Osteocyte (in vitro differentiated cells): ENCODE measurements around the gene TERF2IP. TPM values are rescaled to one million over a fixed set of nuclear protein-coding genes. Genes with fewer than 3 reads are reported as not detected.

Experiments used
- DNase-seq: peaks from one replicate; pipeline ENCODE4 v3.0.0; 2021; ENCODE audit warnings: mixed read lengths; ENCODE audit not compliant: unreplicated experiment; ENCODE audit errors: extremely low spot score
- H3K27ac Mint-ChIP-seq: one replicate; pipeline ENCODE4 v1.8.0; 2021; ENCODE audit warnings: mild to moderate bottlenecking, mixed read lengths; ENCODE audit not compliant: unreplicated experiment
- H3K27me3 Mint-ChIP-seq: one replicate; pipeline ENCODE4 v1.8.0; 2021; ENCODE audit warnings: mixed read lengths; ENCODE audit not compliant: unreplicated experiment
- H3K36me3 Mint-ChIP-seq: one replicate; pipeline ENCODE4 v1.8.0; 2021; ENCODE audit warnings: mixed read lengths; ENCODE audit not compliant: unreplicated experiment
- H3K4me1 Mint-ChIP-seq: one replicate; pipeline ENCODE4 v1.8.0; 2021; ENCODE audit warnings: mixed read lengths; ENCODE audit not compliant: unreplicated experiment
- H3K4me3 Mint-ChIP-seq: one replicate; pipeline ENCODE4 v1.8.0; 2021; ENCODE audit warnings: mild to moderate bottlenecking, moderate library complexity, mixed read lengths; ENCODE audit not compliant: unreplicated experiment
- H3K9me3 Mint-ChIP-seq: one replicate; pipeline ENCODE4 v1.8.0; 2021; ENCODE audit warnings: mixed read lengths; ENCODE audit not compliant: unreplicated experiment
- CTCF ChIP-seq: fragments of 200-600 bp; sonication (generic); IDR thresholded peaks from 2 replicates; pipeline ENCODE4 v1.5.0; 2021; ENCODE audit warnings: antibody characterized with exemption, mild to moderate bottlenecking, moderate library complexity
- total RNA-seq: library from RNA; stranded (reverse); gene quantifications from 2 replicates; pipeline ENCODE4 v1.2.1, GENCODE V29; 2021

Gene TERF2IP
- total RNA-seq, 1 donor from 2014 or later = 65.8 TPM

GRCh38 chr16:75626806-75627205, 20.8 kb upstream of the TERF2IP start:
- Mint-ChIP-seq H3K9me3 (no peaks in the 10 kb centered on the region), H3K27me3 (no peaks in the 10 kb centered on the region), H3K4me1 (peaks cover 14% of the 10 kb centered on the region), H3K36me3 (peaks cover 39% of the 10 kb centered on the region), H3K27ac (no peak overlapping the region), H3K4me3 (no peak overlapping the region)
- TF ChIP-seq CTCF = no peak
- no peak for DNase-seq

DNA sequence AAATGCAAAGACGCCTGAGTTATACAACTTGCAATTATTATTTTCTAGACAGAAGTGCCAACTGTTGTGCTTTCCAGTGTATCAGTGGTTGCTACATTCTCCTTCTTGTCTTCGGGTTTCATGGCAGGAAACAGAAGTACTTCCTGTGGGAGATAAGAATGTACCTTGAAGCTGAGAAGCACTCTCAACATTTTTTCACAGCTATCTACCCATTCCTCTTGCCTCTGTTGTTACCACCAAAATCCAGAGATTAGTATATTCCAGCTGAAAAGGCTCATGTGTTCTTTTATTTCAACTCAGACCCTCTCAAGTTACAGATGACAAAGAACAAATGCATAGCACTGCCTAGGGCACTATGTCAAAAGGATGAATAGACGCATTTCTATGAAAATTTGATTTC, 19.7 kb upstream of the TERF2IP start:
- no peak for DNase-seq
- Mint-ChIP-seq H3K27me3 (no peaks in the 10 kb centered on the region), H3K36me3 (peaks cover 42% of the 10 kb centered on the region), H3K27ac (no peak overlapping the region), H3K4me3 (no peak overlapping the region), H3K9me3 (no peaks in the 10 kb centered on the region), H3K4me1 (peaks cover 6% of the 10 kb centered on the region)
- TF ChIP-seq CTCF = no peak

GRCh38 chr16:75628351-75628750, 19.2 kb upstream of the TERF2IP start:
- no peak overlapping the region for H3K27ac Mint-ChIP-seq
- no peak for DNase-seq
- TF ChIP-seq CTCF = no peak
- peaks cover 2% of the 10 kb centered on the region for H3K4me1 Mint-ChIP-seq
- H3K4me3 Mint-ChIP-seq = no peak overlapping the region
- H3K36me3 Mint-ChIP-seq = peaks cover 46% of the 10 kb centered on the region
- H3K27me3 Mint-ChIP-seq = no peaks in the 10 kb centered on the region
- H3K9me3 Mint-ChIP-seq = no peaks in the 10 kb centered on the region

DNA sequence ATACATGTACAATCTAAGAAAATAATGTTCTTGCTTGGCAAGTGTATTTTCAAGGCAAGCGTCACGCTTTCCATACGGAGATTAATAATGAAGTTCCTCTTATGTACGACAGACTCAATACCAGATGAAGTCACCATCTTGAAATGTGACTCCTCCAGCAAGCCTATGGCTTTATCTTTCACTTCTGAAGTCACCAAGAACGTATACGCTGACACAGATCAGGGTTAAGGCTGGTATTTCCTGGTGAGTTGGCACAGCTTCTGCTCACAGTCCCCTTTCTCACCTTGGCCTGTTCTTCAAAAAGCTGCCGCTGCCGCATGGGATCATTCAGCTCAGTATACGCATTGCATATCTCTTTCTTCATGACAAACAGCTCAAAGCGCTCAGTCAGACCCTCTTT, 18.4 kb upstream of the TERF2IP start:
- no peaks in the 10 kb centered on the region for H3K4me1 Mint-ChIP-seq
- no peaks in the 10 kb centered on the region for H3K9me3 Mint-ChIP-seq
- H3K36me3 Mint-ChIP-seq = peaks cover 53% of the 10 kb centered on the region
- H3K27ac Mint-ChIP-seq = no peak overlapping the region
- H3K27me3 Mint-ChIP-seq = no peaks in the 10 kb centered on the region
- no peak overlapping the region for H3K4me3 Mint-ChIP-seq
- TF ChIP-seq CTCF = no peak
- DNase-seq = no peak

- Mint-ChIP-seq H3K4me1 (no peaks in the 10 kb centered on the region), H3K9me3 (no peaks in the 10 kb centered on the region), H3K4me3 (no peak overlapping the region), H3K36me3 (peaks cover 57% of the 10 kb centered on the region), H3K27me3 (no peaks in the 10 kb centered on the region), H3K27ac (no peak overlapping the region)
- DNase-seq = no peak
- TF ChIP-seq CTCF = no peak
Measured at GRCh38 chr16:75630052-75630451, 17.5 kb upstream of the TERF2IP start.
